Activated CD4-positive, CD25-positive, alpha-beta regulatory T cell (primary cell): ENCODE results near the gene WDR37.

Experiments
- DNase-seq, 4 experiments: peaks; one replicate each; lab custom pipeline; 2025; lab: John Stamatoyannopoulos, UW

Gene WDR37

GRCh38 chr10:1074052-1074747 lies 18.0 kb downstream of the WDR37 start:
- no peak for DNase-seq

- no peak for DNase-seq
These were observed 18.6 kb downstream of the WDR37 start for GRCh38 chr10:1074748-1075308.

- DNase-seq: no peak
These were observed 22.5 kb downstream of the WDR37 start for GRCh38 chr10:1078668-1079067.

GRCh38 chr10:1083581-1083980 lies 27.4 kb downstream of the WDR37 start:
- no peak for DNase-seq

GRCh38 chr10:1084011-1084950 lies 28.1 kb downstream of the WDR37 start:
- no peak for DNase-seq

- no peak for DNase-seq
These were observed 29.1 kb downstream of the WDR37 start for GRCh38 chr10:1085258-1085657.

GRCh38 chr10:1086787-1087186 lies 30.6 kb downstream of the WDR37 start:
- no peak for DNase-seq

- no peak for DNase-seq
These were observed 33.0 kb downstream of the WDR37 start for GRCh38 chr10:1089017-1089689.

GRCh38 chr10:1090696-1091095 lies 34.5 kb downstream of the WDR37 start:
- DNase-seq: no peak

- no peak for DNase-seq
These were observed 37.5 kb downstream of the WDR37 start for GRCh38 chr10:1093696-1094095.

- DNase-seq: no peak
These were observed 38.2 kb downstream of the WDR37 start for GRCh38 chr10:1094112-1095057.

- no peak for DNase-seq
These were observed 39.3 kb downstream of the WDR37 start for GRCh38 chr10:1095498-1095897.

GRCh38 chr10:1096287-1096889 lies 40.2 kb downstream of the WDR37 start:
- no peak for DNase-seq

GRCh38 chr10:1097436-1097835 lies 41.3 kb downstream of the WDR37 start:
- no peak for DNase-seq

GRCh38 chr10:1100143-1100542 lies 44.0 kb downstream of the WDR37 start:
- no peak for DNase-seq

GRCh38 chr10:1100691-1101368 lies 44.6 kb downstream of the WDR37 start:
- no peak for DNase-seq

- no peak for DNase-seq
These were observed 45.8 kb downstream of the WDR37 start for GRCh38 chr10:1101946-1102345.

GRCh38 chr10:1102416-1102815 lies 46.2 kb downstream of the WDR37 start:
- no peak for DNase-seq

GRCh38 chr10:1102831-1103230 lies 46.6 kb downstream of the WDR37 start:
- DNase-seq: no peak

GRCh38 chr10:1103551-1103950 lies 47.4 kb downstream of the WDR37 start:
- DNase-seq: no peak
